Measurements from ENCODE around the gene ZNF580. TPM values are rescaled to one million over a fixed set of nuclear protein-coding genes. Genes with fewer than 3 reads are reported as not detected.

The ZNF580 gene, protein sequence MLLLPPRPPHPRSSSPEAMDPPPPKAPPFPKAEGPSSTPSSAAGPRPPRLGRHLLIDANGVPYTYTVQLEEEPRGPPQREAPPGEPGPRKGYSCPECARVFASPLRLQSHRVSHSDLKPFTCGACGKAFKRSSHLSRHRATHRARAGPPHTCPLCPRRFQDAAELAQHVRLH
- 11.2 TPM for total RNA-seq (2013)
- polyA plus RNA-seq, result 10 to 100 TPM in 2 of 3 donors, 1 to 10 TPM in 1; 9.7 to 46.5 (median 10.7) TPM
- polyA minus RNA-seq, result 11.9 and 17.2 TPM in 2 replicates
- total RNA-seq, result 1.2 to 7.3 (median 4.6) reads per million in 11 experiments

DNA sequence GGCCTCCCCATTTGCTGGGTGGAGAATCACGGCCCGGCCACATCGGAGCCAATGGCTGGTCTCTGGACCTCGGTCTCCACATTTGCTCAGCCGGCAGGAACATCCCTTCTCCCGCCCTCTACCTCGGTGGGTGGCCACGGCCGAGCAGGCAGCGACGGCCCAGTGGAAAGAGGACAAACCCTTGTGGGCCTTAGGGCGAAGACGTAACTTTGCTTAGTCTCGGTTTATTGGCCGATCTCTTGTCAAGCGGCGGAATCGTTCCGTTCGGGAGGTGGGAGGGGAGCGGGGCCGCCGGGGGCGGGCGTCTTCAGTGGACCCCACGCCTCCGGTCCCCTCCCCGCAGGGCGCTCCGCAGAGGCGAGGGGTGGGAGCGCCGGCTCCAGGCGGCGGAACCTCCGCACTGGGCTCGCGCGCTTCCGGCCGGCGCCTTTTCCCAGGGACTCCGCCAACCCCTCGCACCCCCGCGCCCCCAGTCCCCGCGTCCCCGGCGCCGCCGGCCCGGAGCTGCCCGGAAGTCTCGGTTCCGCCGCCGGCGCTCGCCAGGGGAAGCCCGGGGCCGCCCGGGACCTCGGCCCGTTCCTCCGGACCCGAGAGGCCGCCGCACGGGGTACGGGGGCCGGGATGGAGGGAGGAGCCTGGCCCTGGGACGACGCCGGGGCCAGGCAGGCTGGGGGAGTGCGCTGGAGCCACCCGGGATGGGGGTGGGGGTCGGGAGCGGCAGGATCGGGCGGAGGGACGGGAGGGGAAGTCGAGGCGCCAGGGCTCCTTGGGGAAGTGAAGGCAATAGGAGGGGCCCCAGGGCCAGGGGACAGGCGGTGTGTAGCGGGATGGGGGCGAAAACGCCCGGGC, at the start of gene ZNF580:
Gene ZNF580 (plus strand): TSS at position 426 of the 849 bp plus-strand sequence. CDS start 1,507 bp downstream, outside the sequence.
- Mint-ChIP-seq H3K27ac (peak within 1 kb of the TSS; percentile 67 to 89 (median 78)), H3K4me1 (peaks cover 70% of the 10 kb centered on the region), H3K27me3 (ENCODE audit: low read depth in 3 of 3) (peaks cover 4 to 20% (median 20%) of the 10 kb centered on the region in 3 donors), H3K4me3 (peak within 1 kb of the TSS; percentile 88 to 97), H3K9me3 (peaks cover 0 to 7% (median 3%) of the 10 kb centered on the region in 7 donors), H3K36me3 (peaks cover 26% of the 10 kb centered on the region in 2 donors)
- Histone ChIP-seq H3K4me1 (ENCODE audit: control insufficient read depth in 1 of 2, insufficient read depth in 2 of 2, low read length in 2 of 2) (peaks cover 54 to 71% of the 10 kb centered on the region in 2 donors), H3K9me3 (replicated peaks in 1 of 2; ENCODE audit: control insufficient read depth in 1 of 2, insufficient read depth in 1 of 2, low read length in 2 of 2) (peaks cover 0 to 3% of the 10 kb centered on the region in 2 donors), H4K20me1 (ENCODE audit: insufficient read depth, low read length) (peaks cover 16% of the 10 kb centered on the region), H3K9ac (ENCODE audit: insufficient read depth, low read length, poor library complexity, severe bottlenecking) (peak within 1 kb of the TSS; percentile 72), H3K4me2 (replicated peaks; ENCODE audit: extremely low read depth, low read length, poor library complexity, severe bottlenecking) (peak within 1 kb of the TSS; percentile 96), H3K79me2 (ENCODE audit: insufficient read depth, low read length) (peaks cover 55% of the 10 kb centered on the region), H3K27me3 (ENCODE audit: control insufficient read depth in 2 of 2, insufficient read depth in 2 of 2, low read length in 2 of 2) (peaks cover 0 to 5% of the 10 kb centered on the region in 2 donors), H3K36me3 (replicated peaks in 1 of 2; ENCODE audit: control insufficient read depth in 1 of 2, insufficient read depth in 2 of 2, low read length in 2 of 2) (peaks cover 11 to 13% of the 10 kb centered on the region in 2 donors), H3K27ac (ENCODE audit: low read depth in 1 of 2, low read length in 2 of 2) (peak within 1 kb of the TSS; percentile 60 to 80), H3K4me3 (replicated peaks in 1 of 3; ENCODE audit: low read depth in 2 of 3, low read length in 3 of 3) (peak within 1 kb of the TSS; percentile 67 to 83 (median 71)), H2AFZ (ENCODE audit: insufficient read depth, low read depth, low read length, poor library complexity, severe bottlenecking) (peak within 1 kb of the TSS; percentile 82)
- under 1% methylated on average over 72 of the region's 89 CpGs for WGBS (ENCODE audit: insufficient coverage)
- TF ChIP-seq, protein P1, sequence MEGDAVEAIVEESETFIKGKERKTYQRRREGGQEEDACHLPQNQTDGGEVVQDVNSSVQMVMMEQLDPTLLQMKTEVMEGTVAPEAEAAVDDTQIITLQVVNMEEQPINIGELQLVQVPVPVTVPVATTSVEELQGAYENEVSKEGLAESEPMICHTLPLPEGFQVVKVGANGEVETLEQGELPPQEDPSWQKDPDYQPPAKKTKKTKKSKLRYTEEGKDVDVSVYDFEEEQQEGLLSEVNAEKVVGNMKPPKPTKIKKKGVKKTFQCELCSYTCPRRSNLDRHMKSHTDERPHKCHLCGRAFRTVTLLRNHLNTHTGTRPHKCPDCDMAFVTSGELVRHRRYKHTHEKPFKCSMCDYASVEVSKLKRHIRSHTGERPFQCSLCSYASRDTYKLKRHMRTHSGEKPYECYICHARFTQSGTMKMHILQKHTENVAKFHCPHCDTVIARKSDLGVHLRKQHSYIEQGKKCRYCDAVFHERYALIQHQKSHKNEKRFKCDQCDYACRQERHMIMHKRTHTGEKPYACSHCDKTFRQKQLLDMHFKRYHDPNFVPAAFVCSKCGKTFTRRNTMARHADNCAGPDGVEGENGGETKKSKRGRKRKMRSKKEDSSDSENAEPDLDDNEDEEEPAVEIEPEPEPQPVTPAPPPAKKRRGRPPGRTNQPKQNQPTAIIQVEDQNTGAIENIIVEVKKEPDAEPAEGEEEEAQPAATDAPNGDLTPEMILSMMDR (IDR thresholded peaks at IDR 0.05), result no peak
- DNase-seq, result peak; percentile 36 to 47 (median 42)
- intact Hi-C loops (cut with micrococcal nuclease), result loop anchor here in 1 of 2 donors (5.0 kb wide), 1 partner anchor 34 kb away; the partner anchor contains the start of gene ZNF865

DNA sequence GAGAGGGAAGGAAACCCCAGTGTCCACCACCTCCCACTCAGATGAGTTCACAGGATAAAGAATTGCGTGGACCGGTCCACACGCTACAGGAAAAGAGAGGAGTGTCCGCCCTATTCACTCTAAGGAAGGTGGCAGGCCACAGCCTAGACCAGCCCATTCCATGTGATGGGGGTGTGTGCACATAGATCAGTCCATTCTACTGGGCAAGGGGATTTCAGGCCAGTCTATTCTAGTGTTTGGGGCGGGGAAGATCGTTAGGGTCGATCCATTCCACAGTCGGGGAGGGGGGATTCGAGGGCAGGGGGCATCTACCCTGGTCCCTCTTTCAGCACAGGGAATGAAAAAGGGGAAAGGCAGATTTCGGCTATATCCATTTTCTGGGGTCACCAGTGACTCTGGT, 49.2 kb upstream of the ZNF580 start:
- Histone ChIP-seq H3K27me3 (ENCODE audit: control insufficient read depth in 2 of 2, insufficient read depth in 2 of 2, low read length in 2 of 2) (peaks cover 0 to 6% of the 10 kb centered on the region in 2 donors), H3K27ac (ENCODE audit: low read depth in 1 of 2, low read length in 2 of 2) (no peak overlapping the region), H3K36me3 (replicated peaks in 1 of 2; ENCODE audit: control insufficient read depth in 1 of 2, insufficient read depth in 2 of 2, low read length in 2 of 2) (peaks cover 21 to 29% of the 10 kb centered on the region in 2 donors), H3K4me1 (ENCODE audit: control insufficient read depth in 1 of 2, insufficient read depth in 2 of 2, low read length in 2 of 2) (peaks cover 10% of the 10 kb centered on the region in 2 donors), H3K9ac (ENCODE audit: insufficient read depth, low read length, poor library complexity, severe bottlenecking) (no peak overlapping the region), H3K4me3 (replicated peaks in 1 of 3; ENCODE audit: low read depth in 2 of 3, low read length in 3 of 3) (no peak overlapping the region), H2AFZ (ENCODE audit: insufficient read depth, low read depth, low read length, poor library complexity, severe bottlenecking) (no peak overlapping the region), H3K79me2 (ENCODE audit: insufficient read depth, low read length) (no peaks in the 10 kb centered on the region), H4K20me1 (ENCODE audit: insufficient read depth, low read length) (no peaks in the 10 kb centered on the region), H3K4me2 (replicated peaks; ENCODE audit: extremely low read depth, low read length, poor library complexity, severe bottlenecking) (no peak overlapping the region), H3K9me3 (replicated peaks in 1 of 2; ENCODE audit: control insufficient read depth in 1 of 2, insufficient read depth in 1 of 2, low read length in 2 of 2) (peaks cover 0 to 10% of the 10 kb centered on the region in 2 donors)
- peaks cover 5 to 12% (median 10%) of the 10 kb centered on the region in 3 donors for H3K27me3 Mint-ChIP-seq (ENCODE audit: low read depth in 3 of 3)
- peaks cover 9% of the 10 kb centered on the region for H3K4me1 Mint-ChIP-seq
- peaks cover 24 to 34% of the 10 kb centered on the region in 2 donors for H3K36me3 Mint-ChIP-seq
- H3K9me3 Mint-ChIP-seq, result peaks cover 4 to 15% (median 11%) of the 10 kb centered on the region in 7 donors
- H3K4me3 Mint-ChIP-seq, result no peak overlapping the region
- WGBS (ENCODE audit: insufficient coverage), result 94% methylated on average over 3 of the region's 10 CpGs
- no peak for DNase-seq
- intact Hi-C loops (cut with micrococcal nuclease), result no loop called here
- TF ChIP-seq, protein P1 (IDR thresholded peaks at IDR 0.05), result no peak
- no peak overlapping the region for H3K27ac Mint-ChIP-seq

Measured in CD14-positive monocyte (primary cell).